NB4 (cell line): Measurements from ENCODE around the gene COG2.

ENCODE experiments used
- CTCF ChIP-seq: IDR thresholded peaks from one replicate; pipeline ENCODE4 v1.5.1; 2012; ENCODE audit warnings: low read depth, low read length
- POLR2A ChIP-seq: IDR thresholded peaks from 2 replicates; pipeline ENCODE4 v1.6.1; 2011; ENCODE audit warnings: mild to moderate bottlenecking; ENCODE audit not compliant: insufficient read length; ENCODE audit errors: extremely low read depth

- TF ChIP-seq POLR2A (no peak), CTCF (no peak)
Measured at GRCh38 chr1:230712470-230712942, 70.2 kb downstream of the COG2 start.
